OCI-LY1 (cell line): Measurements from ENCODE around the gene CACNA2D3.

Experiments used
- H2AFZ ChIP-seq: fragments of 200-600 bp; sonication (generic), shearing (Covaris generic); 2 replicates; pipeline ENCODE4 v1.6.0; 2014; ENCODE audit warnings: antibody characterized with exemption, mild to moderate bottlenecking, low read length
- H3F3A ChIP-seq: fragments of 200-600 bp; sonication (generic), shearing (Covaris generic); 2 replicates; pipeline ENCODE4 v1.6.0; 2014; ENCODE audit warnings: mild to moderate bottlenecking, antibody characterized with exemption, low read length, moderate library complexity; ENCODE audit not compliant: insufficient read depth
- H3K27ac ChIP-seq: fragments of 200-600 bp; sonication (generic); 2 replicates; pipeline ENCODE4 v1.5.1; 2014; ENCODE audit warnings: low read length, mixed run types, mild to moderate bottlenecking, low read depth; ENCODE audit not compliant: poor library complexity, severe bottlenecking
- H3K27me3 ChIP-seq: fragments of 200-600 bp; sonication (generic); 2 replicates; pipeline ENCODE4 v1.6.0; 2014; ENCODE audit warnings: antibody characterized with exemption, mild to moderate bottlenecking, low read length, moderate library complexity; ENCODE audit not compliant: insufficient read depth
- H3K36me3 ChIP-seq: fragments of 200-600 bp; sonication (generic); 2 replicates; pipeline ENCODE4 v1.6.1; 2014; ENCODE audit warnings: mild to moderate bottlenecking, antibody characterized with exemption, low read length, moderate library complexity, mixed read lengths; ENCODE audit not compliant: insufficient read depth
- H3K4me1 ChIP-seq: fragments of 200-600 bp; sonication (generic); 2 replicates; pipeline ENCODE4 v1.5.1; 2014; ENCODE audit warnings: mild to moderate bottlenecking, low read length, moderate library complexity; ENCODE audit not compliant: insufficient read depth, severe bottlenecking
- H3K4me2 ChIP-seq: fragments of 200-600 bp; sonication (generic), shearing (Covaris generic); 2 replicates; pipeline ENCODE4 v1.6.1; 2014; ENCODE audit warnings: low read length
- H3K4me3 ChIP-seq: fragments of 200-600 bp; sonication (generic); 2 replicates; pipeline ENCODE4 v1.5.1; 2014; ENCODE audit warnings: low read length, low read depth, mild to moderate bottlenecking, mixed read lengths; ENCODE audit not compliant: poor library complexity, severe bottlenecking
- H3K79me2 ChIP-seq: fragments of 200-600 bp; shearing (Covaris generic); 2 replicates; pipeline ENCODE4 v1.6.1; 2016; ENCODE audit warnings: mixed run types, low read length, mixed read lengths; ENCODE audit not compliant: insufficient read depth
- H3K9ac ChIP-seq: fragments of 200-600 bp; sonication (generic), shearing (Covaris generic); 2 replicates; pipeline ENCODE4 v1.6.1; 2014; ENCODE audit warnings: mild to moderate bottlenecking, low read length, mixed read lengths
- H3K9me2 ChIP-seq: fragments of 200-600 bp; sonication (generic), shearing (Covaris generic); 2 replicates; pipeline ENCODE4 v1.6.1; 2014; ENCODE audit warnings: low read depth, mild to moderate bottlenecking, low read length, mixed read lengths
- H3K9me3 ChIP-seq: fragments of 200-600 bp; shearing (Covaris generic); 2 replicates; pipeline ENCODE4 v1.6.1; 2014; ENCODE audit warnings: low read length, mixed read lengths
- H4K20me1 ChIP-seq: fragments of 200-600 bp; sonication (generic), shearing (Covaris generic); 2 replicates; pipeline ENCODE4 v1.6.0; 2016; ENCODE audit warnings: mild to moderate bottlenecking, low read length; ENCODE audit not compliant: insufficient read depth
- EZH2 ChIP-seq: fragments of 200-600 bp; sonication (generic), shearing (Covaris generic); IDR thresholded peaks from 2 replicates; pipeline ENCODE4 v1.8.0; 2017; ENCODE audit warnings: borderline replicate concordance, mixed run types, mild to moderate bottlenecking, antibody characterized with exemption, low read length, moderate library complexity, mixed read lengths
- TF ChIP-seq, protein P1 (sequence below): fragments of 200-600 bp; sonication (generic), shearing (Covaris generic); IDR thresholded peaks from 2 replicates; pipeline ENCODE4 v1.5.1; 2017; ENCODE audit warnings: mild to moderate bottlenecking, antibody characterized with exemption, low read length, moderate library complexity, mixed read lengths

Gene CACNA2D3

GRCh38 chr3:54514006-54514405 lies 391.7 kb downstream of the CACNA2D3 start:
- Histone ChIP-seq H3K4me2 (no peak overlapping the region), H3K79me2 (no peaks in the 10 kb centered on the region), H2AFZ (no peak overlapping the region), H3K27me3 (no peaks in the 10 kb centered on the region), H4K20me1 (no peaks in the 10 kb centered on the region), H3K27ac (no peak overlapping the region), H3K9me2 (no peaks in the 10 kb centered on the region), H3K36me3 (no peaks in the 10 kb centered on the region), H3K9ac (no peak overlapping the region), H3K9me3 (no peaks in the 10 kb centered on the region), H3K4me3 (no peak overlapping the region), H3F3A (no peaks in the 10 kb centered on the region), H3K4me1 (no peaks in the 10 kb centered on the region)
- TF ChIP-seq, protein P1, sequence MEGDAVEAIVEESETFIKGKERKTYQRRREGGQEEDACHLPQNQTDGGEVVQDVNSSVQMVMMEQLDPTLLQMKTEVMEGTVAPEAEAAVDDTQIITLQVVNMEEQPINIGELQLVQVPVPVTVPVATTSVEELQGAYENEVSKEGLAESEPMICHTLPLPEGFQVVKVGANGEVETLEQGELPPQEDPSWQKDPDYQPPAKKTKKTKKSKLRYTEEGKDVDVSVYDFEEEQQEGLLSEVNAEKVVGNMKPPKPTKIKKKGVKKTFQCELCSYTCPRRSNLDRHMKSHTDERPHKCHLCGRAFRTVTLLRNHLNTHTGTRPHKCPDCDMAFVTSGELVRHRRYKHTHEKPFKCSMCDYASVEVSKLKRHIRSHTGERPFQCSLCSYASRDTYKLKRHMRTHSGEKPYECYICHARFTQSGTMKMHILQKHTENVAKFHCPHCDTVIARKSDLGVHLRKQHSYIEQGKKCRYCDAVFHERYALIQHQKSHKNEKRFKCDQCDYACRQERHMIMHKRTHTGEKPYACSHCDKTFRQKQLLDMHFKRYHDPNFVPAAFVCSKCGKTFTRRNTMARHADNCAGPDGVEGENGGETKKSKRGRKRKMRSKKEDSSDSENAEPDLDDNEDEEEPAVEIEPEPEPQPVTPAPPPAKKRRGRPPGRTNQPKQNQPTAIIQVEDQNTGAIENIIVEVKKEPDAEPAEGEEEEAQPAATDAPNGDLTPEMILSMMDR: no peak
- no peak for TF ChIP-seq EZH2

GRCh38 chr3:54514416-54514815 lies 392.1 kb downstream of the CACNA2D3 start:
- Histone ChIP-seq H3K36me3 (no peaks in the 10 kb centered on the region), H3K9me3 (no peaks in the 10 kb centered on the region), H3F3A (no peaks in the 10 kb centered on the region), H2AFZ (no peak overlapping the region), H3K79me2 (no peaks in the 10 kb centered on the region), H3K27ac (no peak overlapping the region), H3K9ac (no peak overlapping the region), H4K20me1 (no peaks in the 10 kb centered on the region), H3K9me2 (no peaks in the 10 kb centered on the region), H3K4me1 (no peaks in the 10 kb centered on the region), H3K27me3 (no peaks in the 10 kb centered on the region), H3K4me2 (no peak overlapping the region), H3K4me3 (no peak overlapping the region)
- TF ChIP-seq, protein P1: no peak

DNA sequence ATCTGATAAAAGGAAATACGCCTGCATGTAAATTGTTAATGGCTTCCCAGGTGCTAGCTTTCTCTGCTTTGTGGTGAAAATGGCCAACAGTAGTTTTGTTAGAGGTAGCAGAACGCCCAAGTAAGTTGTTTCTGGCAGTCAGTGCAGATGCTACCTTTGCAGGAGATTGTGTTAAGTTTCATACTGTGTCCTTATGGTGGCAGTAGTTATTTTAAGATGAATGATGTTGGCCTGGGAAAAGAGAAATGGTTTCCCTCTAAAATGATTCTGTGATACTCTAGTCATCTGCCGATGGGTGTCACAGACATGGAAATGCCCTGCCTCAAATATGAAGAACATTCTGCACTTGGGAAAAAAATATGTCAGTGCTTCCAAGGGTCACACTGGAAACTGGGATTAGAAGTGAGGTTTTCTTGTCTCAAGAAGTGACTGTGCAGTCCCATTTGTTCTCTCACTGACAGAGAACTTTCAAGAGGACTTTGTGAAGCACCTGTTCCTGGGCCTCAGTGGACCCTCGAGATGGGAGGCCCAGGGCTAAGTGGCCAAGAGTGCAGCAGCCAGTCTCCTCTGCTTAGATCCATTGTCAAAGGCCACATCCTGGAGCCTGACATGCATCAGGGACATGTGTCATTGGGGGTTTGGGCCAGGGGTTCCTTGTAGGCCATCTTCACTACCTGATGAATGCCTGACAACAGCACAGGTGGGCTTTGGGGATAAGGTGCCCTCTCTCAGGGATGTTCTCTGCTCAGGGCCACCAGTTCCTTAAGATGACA lies 393.3 kb downstream of the CACNA2D3 start:
- no peaks in the 10 kb centered on the region for H3K9me2 ChIP-seq
- no peaks in the 10 kb centered on the region for H3K4me1 ChIP-seq
- TF ChIP-seq, protein P1: no peak
- TF ChIP-seq EZH2: no peak
- no peaks in the 10 kb centered on the region for H3K79me2 ChIP-seq
- no peaks in the 10 kb centered on the region for H3K36me3 ChIP-seq
- H3K4me3 ChIP-seq: no peak overlapping the region
- no peak overlapping the region for H3K9ac ChIP-seq
- H3K27me3 ChIP-seq: no peaks in the 10 kb centered on the region
- H4K20me1 ChIP-seq: no peaks in the 10 kb centered on the region
- no peak overlapping the region for H2AFZ ChIP-seq
- H3K4me2 ChIP-seq: no peak overlapping the region
- H3K9me3 ChIP-seq: no peaks in the 10 kb centered on the region
- no peaks in the 10 kb centered on the region for H3F3A ChIP-seq
- no peak overlapping the region for H3K27ac ChIP-seq
